Measurements from ENCODE around the gene WHRN. TPM values are rescaled to one million over a fixed set of nuclear protein-coding genes. Genes with fewer than 3 reads are reported as not detected.

Gene WHRN
- total and polyA plus RNA-seq, 2 experiments from 2014 or later = 8.3 to 8.9 TPM

DNA sequence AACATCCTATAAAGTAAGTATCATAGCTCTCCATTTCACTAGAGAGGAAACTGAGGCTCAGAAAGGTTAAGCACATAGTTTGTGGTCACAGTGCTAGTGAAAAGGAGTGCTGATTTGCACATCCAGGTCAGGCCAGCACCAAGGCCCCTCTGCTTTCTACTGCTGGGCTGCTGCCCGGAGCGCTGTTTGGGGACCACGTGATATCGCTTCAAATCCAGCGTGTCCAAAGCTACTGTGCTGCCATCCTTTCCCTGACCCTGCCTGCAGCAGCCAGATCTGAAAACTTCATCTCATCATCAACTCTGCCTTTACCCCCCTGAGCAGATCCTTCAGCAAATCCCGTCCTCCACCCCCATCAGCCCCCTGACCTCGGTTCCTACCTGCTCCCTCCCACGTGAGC is 76.8 kb downstream of the WHRN start:
- H3K9me3 Mint-ChIP-seq = no peaks in the 10 kb centered on the region
- no peaks in the 10 kb centered on the region; the same call in 2 of the 3 replicates for H3K36me3 Mint-ChIP-seq (ENCODE audit: low read depth)
- TF ChIP-seq NANOG (IDR thresholded peaks at IDR 0.05; ENCODE audit: borderline replicate concordance) = no peak
- TF ChIP-seq, protein P1, sequence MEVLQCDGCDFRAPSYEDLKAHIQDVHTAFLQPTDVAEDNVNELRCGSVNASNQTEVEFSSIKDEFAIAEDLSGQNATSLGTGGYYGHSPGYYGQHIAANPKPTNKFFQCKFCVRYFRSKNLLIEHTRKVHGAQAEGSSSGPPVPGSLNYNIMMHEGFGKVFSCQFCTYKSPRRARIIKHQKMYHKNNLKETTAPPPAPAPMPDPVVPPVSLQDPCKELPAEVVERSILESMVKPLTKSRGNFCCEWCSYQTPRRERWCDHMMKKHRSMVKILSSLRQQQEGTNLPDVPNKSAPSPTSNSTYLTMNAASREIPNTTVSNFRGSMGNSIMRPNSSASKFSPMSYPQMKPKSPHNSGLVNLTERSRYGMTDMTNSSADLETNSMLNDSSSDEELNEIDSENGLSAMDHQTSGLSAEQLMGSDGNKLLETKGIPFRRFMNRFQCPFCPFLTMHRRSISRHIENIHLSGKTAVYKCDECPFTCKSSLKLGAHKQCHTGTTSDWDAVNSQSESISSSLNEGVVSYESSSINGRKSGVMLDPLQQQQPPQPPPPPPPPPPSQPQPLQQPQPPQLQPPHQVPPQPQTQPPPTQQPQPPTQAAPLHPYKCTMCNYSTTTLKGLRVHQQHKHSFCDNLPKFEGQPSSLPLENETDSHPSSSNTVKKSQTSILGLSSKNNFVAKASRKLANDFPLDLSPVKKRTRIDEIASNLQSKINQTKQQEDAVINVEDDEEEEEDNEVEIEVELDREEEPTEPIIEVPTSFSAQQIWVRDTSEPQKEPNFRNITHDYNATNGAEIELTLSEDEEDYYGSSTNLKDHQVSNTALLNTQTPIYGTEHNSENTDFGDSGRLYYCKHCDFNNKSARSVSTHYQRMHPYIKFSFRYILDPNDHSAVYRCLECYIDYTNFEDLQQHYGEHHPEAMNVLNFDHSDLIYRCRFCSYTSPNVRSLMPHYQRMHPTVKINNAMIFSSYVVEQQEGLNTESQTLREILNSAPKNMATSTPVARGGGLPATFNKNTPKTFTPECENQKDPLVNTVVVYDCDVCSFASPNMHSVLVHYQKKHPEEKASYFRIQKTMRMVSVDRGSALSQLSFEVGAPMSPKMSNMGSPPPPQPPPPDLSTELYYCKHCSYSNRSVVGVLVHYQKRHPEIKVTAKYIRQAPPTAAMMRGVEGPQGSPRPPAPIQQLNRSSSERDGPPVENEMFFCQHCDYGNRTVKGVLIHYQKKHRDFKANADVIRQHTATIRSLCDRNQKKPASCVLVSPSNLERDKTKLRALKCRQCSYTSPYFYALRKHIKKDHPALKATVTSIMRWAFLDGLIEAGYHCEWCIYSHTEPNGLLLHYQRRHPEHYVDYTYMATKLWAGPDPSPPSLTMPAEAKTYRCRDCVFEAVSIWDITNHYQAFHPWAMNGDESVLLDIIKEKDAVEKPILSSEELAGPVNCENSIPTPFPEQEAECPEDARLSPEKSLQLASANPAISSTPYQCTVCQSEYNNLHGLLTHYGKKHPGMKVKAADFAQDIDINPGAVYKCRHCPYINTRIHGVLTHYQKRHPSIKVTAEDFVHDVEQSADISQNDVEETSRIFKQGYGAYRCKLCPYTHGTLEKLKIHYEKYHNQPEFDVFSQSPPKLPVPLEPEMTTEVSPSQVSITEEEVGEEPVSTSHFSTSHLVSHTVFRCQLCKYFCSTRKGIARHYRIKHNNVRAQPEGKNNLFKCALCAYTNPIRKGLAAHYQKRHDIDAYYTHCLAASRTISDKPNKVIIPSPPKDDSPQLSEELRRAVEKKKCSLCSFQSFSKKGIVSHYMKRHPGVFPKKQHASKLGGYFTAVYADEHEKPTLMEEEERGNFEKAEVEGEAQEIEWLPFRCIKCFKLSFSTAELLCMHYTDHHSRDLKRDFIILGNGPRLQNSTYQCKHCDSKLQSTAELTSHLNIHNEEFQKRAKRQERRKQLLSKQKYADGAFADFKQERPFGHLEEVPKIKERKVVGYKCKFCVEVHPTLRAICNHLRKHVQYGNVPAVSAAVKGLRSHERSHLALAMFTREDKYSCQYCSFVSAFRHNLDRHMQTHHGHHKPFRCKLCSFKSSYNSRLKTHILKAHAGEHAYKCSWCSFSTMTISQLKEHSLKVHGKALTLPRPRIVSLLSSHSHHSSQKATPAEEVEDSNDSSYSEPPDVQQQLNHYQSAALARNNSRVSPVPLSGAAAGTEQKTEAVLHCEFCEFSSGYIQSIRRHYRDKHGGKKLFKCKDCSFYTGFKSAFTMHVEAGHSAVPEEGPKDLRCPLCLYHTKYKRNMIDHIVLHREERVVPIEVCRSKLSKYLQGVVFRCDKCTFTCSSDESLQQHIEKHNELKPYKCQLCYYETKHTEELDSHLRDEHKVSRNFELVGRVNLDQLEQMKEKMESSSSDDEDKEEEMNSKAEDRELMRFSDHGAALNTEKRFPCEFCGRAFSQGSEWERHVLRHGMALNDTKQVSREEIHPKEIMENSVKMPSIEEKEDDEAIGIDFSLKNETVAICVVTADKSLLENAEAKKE (CRISPR knock-in tag; IDR thresholded peaks at IDR 0.05) = no peak
- no peak for TF ChIP-seq EZH2phosphoT487 (IDR thresholded peaks at IDR 0.05; ENCODE audit: unreplicated experiment)
- TF ChIP-seq, protein P2, sequence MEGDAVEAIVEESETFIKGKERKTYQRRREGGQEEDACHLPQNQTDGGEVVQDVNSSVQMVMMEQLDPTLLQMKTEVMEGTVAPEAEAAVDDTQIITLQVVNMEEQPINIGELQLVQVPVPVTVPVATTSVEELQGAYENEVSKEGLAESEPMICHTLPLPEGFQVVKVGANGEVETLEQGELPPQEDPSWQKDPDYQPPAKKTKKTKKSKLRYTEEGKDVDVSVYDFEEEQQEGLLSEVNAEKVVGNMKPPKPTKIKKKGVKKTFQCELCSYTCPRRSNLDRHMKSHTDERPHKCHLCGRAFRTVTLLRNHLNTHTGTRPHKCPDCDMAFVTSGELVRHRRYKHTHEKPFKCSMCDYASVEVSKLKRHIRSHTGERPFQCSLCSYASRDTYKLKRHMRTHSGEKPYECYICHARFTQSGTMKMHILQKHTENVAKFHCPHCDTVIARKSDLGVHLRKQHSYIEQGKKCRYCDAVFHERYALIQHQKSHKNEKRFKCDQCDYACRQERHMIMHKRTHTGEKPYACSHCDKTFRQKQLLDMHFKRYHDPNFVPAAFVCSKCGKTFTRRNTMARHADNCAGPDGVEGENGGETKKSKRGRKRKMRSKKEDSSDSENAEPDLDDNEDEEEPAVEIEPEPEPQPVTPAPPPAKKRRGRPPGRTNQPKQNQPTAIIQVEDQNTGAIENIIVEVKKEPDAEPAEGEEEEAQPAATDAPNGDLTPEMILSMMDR (conservative IDR thresholded peaks at IDR 0.05; ENCODE audit: low read depth in 2 of 2) = no peak
- TF ChIP-seq EZH2 (IDR thresholded peaks at IDR 0.05; ENCODE audit: low read depth, unreplicated experiment) = no peak
- TF ChIP-seq STAT1 (IDR thresholded peaks at IDR 0.05; ENCODE audit: unreplicated experiment) = no peak
- no peak for TF ChIP-seq POLR2AphosphoS5 (IDR thresholded peaks at IDR 0.05; ENCODE audit: low read depth)
- TF ChIP-seq ZNF114 (CRISPR knock-in tag; IDR thresholded peaks at IDR 0.05) = no peak
- TF ChIP-seq ZNF331 (CRISPR knock-in tag; IDR thresholded peaks at IDR 0.05; ENCODE audit: low read depth) = no peak
- TF ChIP-seq, protein P3, sequence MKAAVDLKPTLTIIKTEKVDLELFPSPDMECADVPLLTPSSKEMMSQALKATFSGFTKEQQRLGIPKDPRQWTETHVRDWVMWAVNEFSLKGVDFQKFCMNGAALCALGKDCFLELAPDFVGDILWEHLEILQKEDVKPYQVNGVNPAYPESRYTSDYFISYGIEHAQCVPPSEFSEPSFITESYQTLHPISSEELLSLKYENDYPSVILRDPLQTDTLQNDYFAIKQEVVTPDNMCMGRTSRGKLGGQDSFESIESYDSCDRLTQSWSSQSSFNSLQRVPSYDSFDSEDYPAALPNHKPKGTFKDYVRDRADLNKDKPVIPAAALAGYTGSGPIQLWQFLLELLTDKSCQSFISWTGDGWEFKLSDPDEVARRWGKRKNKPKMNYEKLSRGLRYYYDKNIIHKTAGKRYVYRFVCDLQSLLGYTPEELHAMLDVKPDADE (IDR thresholded peaks at IDR 0.05) = no peak
- TF ChIP-seq JUNB (IDR thresholded peaks at IDR 0.05; ENCODE audit: unreplicated experiment) = no peak
- TF ChIP-seq CREB1 (CRISPR knock-in tag; IDR thresholded peaks at IDR 0.05; ENCODE audit: low read depth) = no peak
- Histone ChIP-seq H3K4me2 (no peak overlapping the region), H3K4me1 (ENCODE audit: insufficient read depth) (no peaks in the 10 kb centered on the region), H3K4me3 (no peak overlapping the region), H3K27me3 (ENCODE audit: insufficient read depth) (no peaks in the 10 kb centered on the region), H3K79me2 (replicated peaks; ENCODE audit: insufficient read depth) (no peaks in the 10 kb centered on the region), H2AFZ (no peak overlapping the region), H3F3A (replicated peaks; ENCODE audit: low read depth) (no peaks in the 10 kb centered on the region), H4K20me1 (replicated peaks; ENCODE audit: insufficient read depth) (no peaks in the 10 kb centered on the region), H3K36me3 (ENCODE audit: insufficient read depth) (no peaks in the 10 kb centered on the region), H3K27ac (ENCODE audit: low read depth) (no peak overlapping the region), H3K9me2 (ENCODE audit: insufficient read depth) (no peaks in the 10 kb centered on the region)
- H3K4me1 Mint-ChIP-seq = peaks cover 19% of the 10 kb centered on the region
- H3K27me3 Mint-ChIP-seq (ENCODE audit: insufficient read depth, low read depth, poor library complexity) = peaks cover 6% of the 10 kb centered on the region
- no peak for DNase-seq (ENCODE audit: low spot score)
- no peak for ATAC-seq
- no peak overlapping the region for H3K4me3 Mint-ChIP-seq
- no peak overlapping the region for H3K27ac Mint-ChIP-seq

Data from GM23338 (cell line).